ENCODE measurements around the gene ATRN.

- TF ChIP-seq CTCF (conservative IDR thresholded peaks at IDR 0.05; ENCODE audit: low read length): no peak
- no peak for TF ChIP-seq EZH2phosphoT487 (IDR thresholded peaks at IDR 0.05; ENCODE audit: borderline replicate concordance)
Observed at GRCh38 chr20:3652221-3652620, 181.4 kb downstream of the ATRN start.

Measured in Loucy (cell line).